H1 (cell line): ENCODE results near the gene MPDZ. TPM values are rescaled to one million over a fixed set of nuclear protein-coding genes. Genes with fewer than 3 reads are reported as not detected.

ENCODE experiments used
- RFX5 ChIP-seq: IDR thresholded peaks from 2 replicates; pipeline ENCODE4 v1.6.1; 2011; ENCODE audit warnings: low read depth, low read length, improper control_type of control experiment, borderline replicate concordance
- polyA plus RNA-seq, 7 experiments: library from polyadenylated mRNA; depleted of rRNA in 3 of 7; stranded (reverse) in 5 of 7; unstranded in 2 of 7; fragments of >200 nt in 5 of 7; fragments of 200-250 nt in 2 of 7; gene quantifications; 1 replicate in 5 of 7; 2 replicates in 1 of 7; 4 replicates in 1 of 7; pipeline versions ENCODE4 v1.2.1 to v1.2.3, GENCODE V29; 2011 to 2013; ENCODE audit warnings: missing spikeins in 2 of 7, mixed read lengths in 2 of 7
- total RNA-seq: library from RNA; stranded (reverse); fragmentation: NEBNext Ultra II Directional; extraction: Animal tissue kit (Norgen Biotek cat#: 25700); gene quantifications from 2 replicates; pipeline ENCODE4 v1.2.1, GENCODE V29; 2021
- TF ChIP-seq, protein P1 (sequence below): fragments of 300-600 bp; sonication (generic); IDR thresholded peaks from 2 replicates; pipeline ENCODE4 v1.7.1; 2012; ENCODE audit warnings: low read length, moderate library complexity, mild to moderate bottlenecking, inconsistent platforms; ENCODE audit not compliant: insufficient replicate concordance

MPDZ gene
- total and polyA plus RNA-seq, 2 of the 8 experiments (the other 6 are each of a cell fraction or from before 2014, with no cell fraction given) = 14.6 to 39.4 TPM

DNA sequence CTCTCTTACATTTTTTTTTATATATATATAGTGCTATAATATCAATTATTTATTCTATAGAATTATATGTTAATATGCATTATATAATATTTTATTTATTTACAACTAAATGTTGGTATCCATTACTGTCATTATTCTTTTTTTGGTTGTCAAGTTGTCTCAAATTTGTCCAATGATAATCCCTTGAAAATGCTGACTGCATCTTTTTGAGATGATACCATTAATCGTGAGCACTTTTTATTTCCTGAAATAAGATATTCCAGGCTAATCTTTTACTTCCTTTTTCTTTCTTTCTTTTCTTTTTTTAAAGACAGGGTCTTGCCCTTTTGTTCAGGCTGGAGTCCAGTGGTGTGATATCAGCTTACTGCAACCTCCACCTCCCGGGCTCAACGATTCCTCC is 12.7 kb upstream of the MPDZ start (continued):
- TF ChIP-seq, protein P1, sequence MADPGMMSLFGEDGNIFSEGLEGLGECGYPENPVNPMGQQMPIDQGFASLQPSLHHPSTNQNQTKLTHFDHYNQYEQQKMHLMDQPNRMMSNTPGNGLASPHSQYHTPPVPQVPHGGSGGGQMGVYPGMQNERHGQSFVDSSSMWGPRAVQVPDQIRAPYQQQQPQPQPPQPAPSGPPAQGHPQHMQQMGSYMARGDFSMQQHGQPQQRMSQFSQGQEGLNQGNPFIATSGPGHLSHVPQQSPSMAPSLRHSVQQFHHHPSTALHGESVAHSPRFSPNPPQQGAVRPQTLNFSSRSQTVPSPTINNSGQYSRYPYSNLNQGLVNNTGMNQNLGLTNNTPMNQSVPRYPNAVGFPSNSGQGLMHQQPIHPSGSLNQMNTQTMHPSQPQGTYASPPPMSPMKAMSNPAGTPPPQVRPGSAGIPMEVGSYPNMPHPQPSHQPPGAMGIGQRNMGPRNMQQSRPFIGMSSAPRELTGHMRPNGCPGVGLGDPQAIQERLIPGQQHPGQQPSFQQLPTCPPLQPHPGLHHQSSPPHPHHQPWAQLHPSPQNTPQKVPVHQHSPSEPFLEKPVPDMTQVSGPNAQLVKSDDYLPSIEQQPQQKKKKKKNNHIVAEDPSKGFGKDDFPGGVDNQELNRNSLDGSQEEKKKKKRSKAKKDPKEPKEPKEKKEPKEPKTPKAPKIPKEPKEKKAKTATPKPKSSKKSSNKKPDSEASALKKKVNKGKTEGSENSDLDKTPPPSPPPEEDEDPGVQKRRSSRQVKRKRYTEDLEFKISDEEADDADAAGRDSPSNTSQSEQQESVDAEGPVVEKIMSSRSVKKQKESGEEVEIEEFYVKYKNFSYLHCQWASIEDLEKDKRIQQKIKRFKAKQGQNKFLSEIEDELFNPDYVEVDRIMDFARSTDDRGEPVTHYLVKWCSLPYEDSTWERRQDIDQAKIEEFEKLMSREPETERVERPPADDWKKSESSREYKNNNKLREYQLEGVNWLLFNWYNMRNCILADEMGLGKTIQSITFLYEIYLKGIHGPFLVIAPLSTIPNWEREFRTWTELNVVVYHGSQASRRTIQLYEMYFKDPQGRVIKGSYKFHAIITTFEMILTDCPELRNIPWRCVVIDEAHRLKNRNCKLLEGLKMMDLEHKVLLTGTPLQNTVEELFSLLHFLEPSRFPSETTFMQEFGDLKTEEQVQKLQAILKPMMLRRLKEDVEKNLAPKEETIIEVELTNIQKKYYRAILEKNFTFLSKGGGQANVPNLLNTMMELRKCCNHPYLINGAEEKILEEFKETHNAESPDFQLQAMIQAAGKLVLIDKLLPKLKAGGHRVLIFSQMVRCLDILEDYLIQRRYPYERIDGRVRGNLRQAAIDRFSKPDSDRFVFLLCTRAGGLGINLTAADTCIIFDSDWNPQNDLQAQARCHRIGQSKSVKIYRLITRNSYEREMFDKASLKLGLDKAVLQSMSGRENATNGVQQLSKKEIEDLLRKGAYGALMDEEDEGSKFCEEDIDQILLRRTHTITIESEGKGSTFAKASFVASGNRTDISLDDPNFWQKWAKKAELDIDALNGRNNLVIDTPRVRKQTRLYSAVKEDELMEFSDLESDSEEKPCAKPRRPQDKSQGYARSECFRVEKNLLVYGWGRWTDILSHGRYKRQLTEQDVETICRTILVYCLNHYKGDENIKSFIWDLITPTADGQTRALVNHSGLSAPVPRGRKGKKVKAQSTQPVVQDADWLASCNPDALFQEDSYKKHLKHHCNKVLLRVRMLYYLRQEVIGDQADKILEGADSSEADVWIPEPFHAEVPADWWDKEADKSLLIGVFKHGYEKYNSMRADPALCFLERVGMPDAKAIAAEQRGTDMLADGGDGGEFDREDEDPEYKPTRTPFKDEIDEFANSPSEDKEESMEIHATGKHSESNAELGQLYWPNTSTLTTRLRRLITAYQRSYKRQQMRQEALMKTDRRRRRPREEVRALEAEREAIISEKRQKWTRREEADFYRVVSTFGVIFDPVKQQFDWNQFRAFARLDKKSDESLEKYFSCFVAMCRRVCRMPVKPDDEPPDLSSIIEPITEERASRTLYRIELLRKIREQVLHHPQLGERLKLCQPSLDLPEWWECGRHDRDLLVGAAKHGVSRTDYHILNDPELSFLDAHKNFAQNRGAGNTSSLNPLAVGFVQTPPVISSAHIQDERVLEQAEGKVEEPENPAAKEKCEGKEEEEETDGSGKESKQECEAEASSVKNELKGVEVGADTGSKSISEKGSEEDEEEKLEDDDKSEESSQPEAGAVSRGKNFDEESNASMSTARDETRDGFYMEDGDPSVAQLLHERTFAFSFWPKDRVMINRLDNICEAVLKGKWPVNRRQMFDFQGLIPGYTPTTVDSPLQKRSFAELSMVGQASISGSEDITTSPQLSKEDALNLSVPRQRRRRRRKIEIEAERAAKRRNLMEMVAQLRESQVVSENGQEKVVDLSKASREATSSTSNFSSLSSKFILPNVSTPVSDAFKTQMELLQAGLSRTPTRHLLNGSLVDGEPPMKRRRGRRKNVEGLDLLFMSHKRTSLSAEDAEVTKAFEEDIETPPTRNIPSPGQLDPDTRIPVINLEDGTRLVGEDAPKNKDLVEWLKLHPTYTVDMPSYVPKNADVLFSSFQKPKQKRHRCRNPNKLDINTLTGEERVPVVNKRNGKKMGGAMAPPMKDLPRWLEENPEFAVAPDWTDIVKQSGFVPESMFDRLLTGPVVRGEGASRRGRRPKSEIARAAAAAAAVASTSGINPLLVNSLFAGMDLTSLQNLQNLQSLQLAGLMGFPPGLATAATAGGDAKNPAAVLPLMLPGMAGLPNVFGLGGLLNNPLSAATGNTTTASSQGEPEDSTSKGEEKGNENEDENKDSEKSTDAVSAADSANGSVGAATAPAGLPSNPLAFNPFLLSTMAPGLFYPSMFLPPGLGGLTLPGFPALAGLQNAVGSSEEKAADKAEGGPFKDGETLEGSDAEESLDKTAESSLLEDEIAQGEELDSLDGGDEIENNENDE = no peak
- no peak for TF ChIP-seq RFX5
- TF ChIP-seq, all 59 proteins: peak for 0
